ENCODE results near the gene LRP8. TPM values are rescaled to one million over a fixed set of nuclear protein-coding genes. Genes with fewer than 3 reads are reported as not detected.

The LRP8 gene
- total and polyA plus RNA-seq, 12 donors: 0.37 to 4.7 (median 2.2) TPM

- peak in 6 of 8 donors; percentile 20 to 74 (median 50) for ATAC-seq
- 70 to 77% methylated on average over 21 of the region's 21 CpGs for WGBS, 2 donors
- Histone ChIP-seq H3K4me3 (no peak overlapping the region), H3K4me1 (no peaks in the 10 kb centered on the region), H3K36me3 (no peaks in the 10 kb centered on the region), H3K9me3 (no peaks in the 10 kb centered on the region), H3K27me3 (no peaks in the 10 kb centered on the region), H3K27ac (no peak overlapping the region)
- no peak for DNase-seq
- intact Hi-C loops (cut with DNase I): no loop called here
- TF ChIP-seq, protein P1, sequence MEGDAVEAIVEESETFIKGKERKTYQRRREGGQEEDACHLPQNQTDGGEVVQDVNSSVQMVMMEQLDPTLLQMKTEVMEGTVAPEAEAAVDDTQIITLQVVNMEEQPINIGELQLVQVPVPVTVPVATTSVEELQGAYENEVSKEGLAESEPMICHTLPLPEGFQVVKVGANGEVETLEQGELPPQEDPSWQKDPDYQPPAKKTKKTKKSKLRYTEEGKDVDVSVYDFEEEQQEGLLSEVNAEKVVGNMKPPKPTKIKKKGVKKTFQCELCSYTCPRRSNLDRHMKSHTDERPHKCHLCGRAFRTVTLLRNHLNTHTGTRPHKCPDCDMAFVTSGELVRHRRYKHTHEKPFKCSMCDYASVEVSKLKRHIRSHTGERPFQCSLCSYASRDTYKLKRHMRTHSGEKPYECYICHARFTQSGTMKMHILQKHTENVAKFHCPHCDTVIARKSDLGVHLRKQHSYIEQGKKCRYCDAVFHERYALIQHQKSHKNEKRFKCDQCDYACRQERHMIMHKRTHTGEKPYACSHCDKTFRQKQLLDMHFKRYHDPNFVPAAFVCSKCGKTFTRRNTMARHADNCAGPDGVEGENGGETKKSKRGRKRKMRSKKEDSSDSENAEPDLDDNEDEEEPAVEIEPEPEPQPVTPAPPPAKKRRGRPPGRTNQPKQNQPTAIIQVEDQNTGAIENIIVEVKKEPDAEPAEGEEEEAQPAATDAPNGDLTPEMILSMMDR (IDR thresholded peaks at IDR 0.05): no peak
Observed at GRCh38 chr1:53348486-53349368, 20.9 kb upstream of the LRP8 start.

GRCh38 chr1:53346814-53347176, 18.9 kb upstream of the LRP8 start:
- ATAC-seq (no peak), DNase-seq (no peak)
- no peaks in the 10 kb centered on the region for H3K4me1 ChIP-seq
- TF ChIP-seq, protein P1 (IDR thresholded peaks at IDR 0.05): no peak
- H3K36me3 ChIP-seq: no peaks in the 10 kb centered on the region
- H3K27ac ChIP-seq: no peak overlapping the region
- no peak overlapping the region for H3K4me3 ChIP-seq
- H3K9me3 ChIP-seq: no peaks in the 10 kb centered on the region
- 67 to 71% methylated on average over 3 of the region's 3 CpGs for WGBS, 2 donors
- H3K27me3 ChIP-seq: no peaks in the 10 kb centered on the region
- intact Hi-C loops (cut with DNase I): no loop called here

DNA sequence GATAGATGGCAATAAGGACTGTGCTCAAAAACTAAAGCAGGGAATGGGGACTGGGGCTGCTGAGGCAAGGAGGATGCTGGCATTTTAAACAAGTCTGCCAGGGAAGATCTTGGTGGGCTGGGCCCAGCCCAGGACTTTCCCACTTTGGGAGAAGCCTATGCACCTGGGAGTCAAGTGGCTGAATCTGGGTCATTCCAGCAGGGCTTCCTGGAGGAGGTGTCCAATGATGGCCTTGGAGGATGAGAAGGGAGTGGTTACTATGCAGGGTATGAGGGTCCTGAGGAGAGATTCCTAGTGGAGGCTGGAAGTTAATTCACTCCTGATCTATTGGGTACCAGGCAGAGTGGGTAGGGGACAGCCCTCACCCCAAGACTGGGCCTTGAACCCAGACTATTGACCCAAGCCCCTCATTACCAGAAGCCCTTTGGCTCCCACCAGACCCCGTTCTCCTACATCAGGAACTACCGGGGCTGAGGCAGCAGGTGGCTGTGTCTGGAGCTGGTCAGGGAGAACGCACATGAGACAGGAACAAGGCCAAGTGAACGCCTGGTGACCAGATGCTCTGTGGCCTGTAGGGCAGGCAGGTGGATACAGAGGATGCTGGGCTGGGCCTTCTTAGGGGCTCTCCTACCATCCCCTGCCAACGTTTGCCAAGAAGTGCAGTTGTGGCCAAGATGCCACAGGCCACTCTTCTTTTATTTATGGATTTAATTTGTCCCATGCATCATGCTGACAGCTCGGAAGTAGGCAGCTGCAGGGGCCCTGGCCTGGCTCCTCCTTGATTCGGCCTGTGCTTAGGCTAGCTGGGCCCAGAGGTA, 18.3 kb upstream of the LRP8 start:
- no peak for ATAC-seq
- Histone ChIP-seq H3K27me3 (peaks cover 0 to 2% (median 0%) of the 10 kb centered on the region in 7 donors), H3K4me3 (no peak overlapping the region), H3K36me3 (no peaks in the 10 kb centered on the region), H3K9me3 (no peaks in the 10 kb centered on the region), H3K4me1 (no peaks in the 10 kb centered on the region), H3K27ac (no peak overlapping the region)
- 75 to 83% methylated on average over 7 of the region's 7 CpGs for WGBS, 2 donors
- DNase-seq: no peak
- intact Hi-C loops (cut with DNase I): no loop called here
- TF ChIP-seq, protein P1 (IDR thresholded peaks at IDR 0.05): no peak

DNA sequence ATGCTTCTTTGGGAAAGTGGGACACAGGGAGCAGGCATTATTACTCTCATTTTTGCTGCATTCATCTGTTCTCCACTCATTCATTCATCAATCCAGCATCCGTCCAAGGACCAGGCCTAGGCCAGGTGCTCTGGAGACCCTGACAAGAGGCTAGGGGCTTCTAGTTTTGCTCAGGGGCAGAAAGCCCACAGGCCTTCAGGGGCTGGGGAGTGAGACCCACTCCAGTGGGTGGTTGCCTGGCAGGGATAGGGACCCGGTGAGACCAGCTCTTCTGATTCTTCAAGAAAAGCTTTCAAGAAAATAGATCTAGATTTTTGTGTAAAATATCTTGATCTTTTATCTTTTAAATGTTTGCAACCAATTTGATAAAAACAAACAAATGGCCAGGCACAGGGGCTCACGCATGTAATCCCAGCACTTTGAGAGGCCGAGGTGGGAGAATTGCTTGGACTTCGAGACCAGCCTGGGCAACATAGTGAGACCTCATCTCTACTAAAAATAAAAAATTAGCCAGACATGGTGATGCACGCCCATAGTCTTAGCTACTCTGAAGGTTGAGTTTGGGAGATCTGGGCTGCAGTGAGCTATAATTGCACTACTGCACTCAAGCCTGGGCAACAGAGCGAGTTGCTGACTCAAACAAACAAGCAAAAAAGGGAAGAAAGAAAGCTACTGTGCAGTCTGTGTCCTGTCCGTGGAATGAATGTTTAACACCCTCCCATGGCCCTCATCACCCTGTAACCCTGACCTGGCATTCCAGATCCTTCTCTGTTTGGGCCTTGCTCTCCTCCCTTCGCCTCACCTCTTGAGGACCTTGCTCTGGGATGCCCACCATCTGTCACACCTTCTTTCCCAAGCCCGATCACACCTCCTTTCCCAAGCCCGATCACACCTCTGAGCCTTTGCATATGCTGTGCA, 17.3 kb upstream of the LRP8 start:
- peaks cover 0 to 7% (median under 1%) of the 10 kb centered on the region in 7 donors for H3K27me3 ChIP-seq
- H3K4me1 ChIP-seq: no peaks in the 10 kb centered on the region
- H3K36me3 ChIP-seq: no peaks in the 10 kb centered on the region
- intact Hi-C loops (cut with DNase I): no loop called here
- no peak overlapping the region for H3K4me3 ChIP-seq
- TF ChIP-seq, protein P1 (IDR thresholded peaks at IDR 0.05): no peak
- no peaks in the 10 kb centered on the region for H3K9me3 ChIP-seq
- ATAC-seq (no peak), DNase-seq (no peak)
- H3K27ac ChIP-seq: no peak overlapping the region
- 91 to 92% methylated on average over 11 of the region's 11 CpGs for WGBS, 2 donors

Measured in heart right ventricle (tissue), 16 donors.